Measurements from ENCODE around the gene NUP153. TPM values are rescaled to one million over a fixed set of nuclear protein-coding genes. Genes with fewer than 3 reads are reported as not detected.
A peak's percentile ranks its signal among the peaks of the same experiment; 100 is the strongest.

NUP153 gene
- total and polyA plus RNA-seq, 2 of the 8 experiments (the other 6 are each of a cell fraction or from before 2014, with no cell fraction given), result 47.0 to 84.8 TPM

DNA sequence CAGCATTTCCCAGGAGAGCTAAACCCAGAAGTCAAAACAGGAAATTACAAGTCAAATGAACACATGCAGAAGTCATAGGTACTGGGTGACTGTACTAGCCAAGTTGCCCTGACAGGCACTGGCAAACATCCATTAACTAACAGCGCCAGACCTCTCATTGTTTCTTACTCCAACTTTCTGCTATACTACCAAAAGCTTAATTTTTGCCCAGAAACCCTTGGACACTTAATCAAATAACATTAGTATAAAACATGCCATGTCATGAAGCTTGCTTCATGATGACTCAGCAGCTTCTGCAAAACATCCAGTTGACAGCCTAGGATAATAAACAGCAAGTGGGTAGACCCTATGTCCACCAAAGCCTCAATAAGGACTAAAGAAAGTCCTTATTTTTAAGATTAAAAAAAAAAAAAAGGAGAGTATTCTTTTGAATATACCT is 3.5 kb downstream of the NUP153 start:
- Histone ChIP-seq H4K91ac (replicated peaks; ENCODE audit: insufficient read length, low read length) (no peak overlapping the region), H3K14ac (ENCODE audit: insufficient read length) (no peak overlapping the region), H3K18ac (ENCODE audit: extremely low read depth, low read length) (no peak overlapping the region), H3K79me2 (ENCODE audit: control insufficient read depth in 1 of 2, insufficient read depth in 2 of 2, low read length in 2 of 2) (peaks cover 45 to 77% of the 10 kb centered on the region in 2 experiments), H2BK5ac (ENCODE audit: low read depth, low read length) (no peak overlapping the region), H3K23ac (ENCODE audit: insufficient read length) (no peak overlapping the region), H3K4me3 (ENCODE audit: extremely low read depth in 1 of 4, insufficient read depth in 2 of 4, low read depth in 3 of 4, low read length in 4 of 4) (no peak overlapping the region; a peak in 1 of 8 replicates), H3K27ac (ENCODE audit: low read depth, low read length) (no peak overlapping the region), H3K9me3 (ENCODE audit: insufficient read depth in 2 of 2, low read depth in 1 of 2, low read length in 1 of 2) (no peaks in the 10 kb centered on the region), H3K4ac (replicated peaks; ENCODE audit: insufficient read length, low read depth, low read length) (no peak overlapping the region), H3K27me3 (replicated peaks in 1 of 4; ENCODE audit: control insufficient read depth in 3 of 4, extremely low read depth in 1 of 4, insufficient read depth in 3 of 4, low read length in 3 of 4) (no peaks in the 10 kb centered on the region), H2BK120ac (replicated peaks; ENCODE audit: low read depth, low read length) (no peak overlapping the region), H3K4me2 (ENCODE audit: insufficient read depth in 1 of 2, low read depth in 2 of 2, low read length in 2 of 2) (peak overlapping the region in 1 of 2 experiments; percentile 18; a peak in 1 of 4 replicates), H3K36me3 (ENCODE audit: control insufficient read depth in 2 of 4, insufficient read depth in 4 of 4, low read length in 3 of 4) (no peaks in the 10 kb centered on the region; a peak in 1 of 8 replicates), H2BK15ac (ENCODE audit: low read length) (no peak overlapping the region), H3K4me1 (replicated peaks in 1 of 4; ENCODE audit: control insufficient read depth in 3 of 4, insufficient read depth in 4 of 4, low read length in 3 of 4) (peaks cover 0 to 6% (median 0%) of the 10 kb centered on the region in 4 experiments; a peak in 3 of 7 replicates), H2BK12ac (ENCODE audit: low read depth, low read length) (no peak overlapping the region), H4K8ac (ENCODE audit: extremely low read depth, insufficient read depth, low read length) (no peak overlapping the region), H2BK20ac (ENCODE audit: low read length) (no peak overlapping the region), H3K56ac (replicated peaks; ENCODE audit: insufficient read length, low read depth, low read length) (no peak overlapping the region), H2AFZ (ENCODE audit: low read length) (no peak overlapping the region), H4K20me1 (replicated peaks in 1 of 2; ENCODE audit: control insufficient read depth in 1 of 2, insufficient read depth in 2 of 2, low read length in 2 of 2) (peaks cover 7 to 11% of the 10 kb centered on the region in 2 experiments), H2AK5ac (ENCODE audit: low read depth, low read length) (no peak overlapping the region), H3K23me2 (ENCODE audit: low read depth, low read length) (no peaks in the 10 kb centered on the region), H3K9ac (replicated peaks in 1 of 4; ENCODE audit: extremely low read depth in 1 of 4, low read depth in 3 of 4, low read length in 3 of 4) (no peak overlapping the region), H4K5ac (ENCODE audit: insufficient read length, low read depth, low read length) (no peak overlapping the region), H3K79me1 (ENCODE audit: low read depth, low read length) (no peaks in the 10 kb centered on the region)
- TF ChIP-seq MAFK (IDR thresholded peaks at IDR 0.05; ENCODE audit: low read depth, low read length) (peak; percentile 81), BACH1 (IDR thresholded peaks at IDR 0.05; ENCODE audit: low read length) (peak; percentile 93), CBX8 (IDR thresholded peaks at IDR 0.05; ENCODE audit: borderline replicate concordance, low read depth, low read length) (no peak), HDAC2 (IDR thresholded peaks at IDR 0.05; ENCODE audit: borderline replicate concordance in 1 of 2, low read depth in 2 of 2, low read length in 2 of 2) (no peak)
- TF ChIP-seq, protein P1, sequence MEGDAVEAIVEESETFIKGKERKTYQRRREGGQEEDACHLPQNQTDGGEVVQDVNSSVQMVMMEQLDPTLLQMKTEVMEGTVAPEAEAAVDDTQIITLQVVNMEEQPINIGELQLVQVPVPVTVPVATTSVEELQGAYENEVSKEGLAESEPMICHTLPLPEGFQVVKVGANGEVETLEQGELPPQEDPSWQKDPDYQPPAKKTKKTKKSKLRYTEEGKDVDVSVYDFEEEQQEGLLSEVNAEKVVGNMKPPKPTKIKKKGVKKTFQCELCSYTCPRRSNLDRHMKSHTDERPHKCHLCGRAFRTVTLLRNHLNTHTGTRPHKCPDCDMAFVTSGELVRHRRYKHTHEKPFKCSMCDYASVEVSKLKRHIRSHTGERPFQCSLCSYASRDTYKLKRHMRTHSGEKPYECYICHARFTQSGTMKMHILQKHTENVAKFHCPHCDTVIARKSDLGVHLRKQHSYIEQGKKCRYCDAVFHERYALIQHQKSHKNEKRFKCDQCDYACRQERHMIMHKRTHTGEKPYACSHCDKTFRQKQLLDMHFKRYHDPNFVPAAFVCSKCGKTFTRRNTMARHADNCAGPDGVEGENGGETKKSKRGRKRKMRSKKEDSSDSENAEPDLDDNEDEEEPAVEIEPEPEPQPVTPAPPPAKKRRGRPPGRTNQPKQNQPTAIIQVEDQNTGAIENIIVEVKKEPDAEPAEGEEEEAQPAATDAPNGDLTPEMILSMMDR (IDR thresholded peaks at IDR 0.05; ENCODE audit: control extremely low read depth in 1 of 3, insufficient read depth in 1 of 3, low read depth in 1 of 3, low read length in 3 of 3), result no peak
- TF ChIP-seq, protein P2, sequence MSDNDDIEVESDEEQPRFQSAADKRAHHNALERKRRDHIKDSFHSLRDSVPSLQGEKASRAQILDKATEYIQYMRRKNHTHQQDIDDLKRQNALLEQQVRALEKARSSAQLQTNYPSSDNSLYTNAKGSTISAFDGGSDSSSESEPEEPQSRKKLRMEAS (IDR thresholded peaks at IDR 0.05), result no peak
- POLR2A ChIA-PET (ENCODE audit: partially characterized antibody), result interaction anchor here (0.7 to 2.0 kb wide), 3 partner anchors 12 to 24 kb away, joined by 3 to 5 read pairs (median 5); no protein-coding TSS in a partner anchor
- WGBS, 2 experiments (ENCODE audit: extremely low coverage in 1 of 2, insufficient coverage in 1 of 2, insufficient read length in 1 of 2, insufficient replicate concordance in 2 of 2, low coverage in 1 of 2, low lambda C conversion rate in 2 of 2, missing lambda C conversion rate in 1 of 2), result 89% methylated on average over 1 of the region's 1 CpG; no CpG with 5 or more reads in 1 of the 2 experiments
- DNase-seq (ENCODE audit: low read depth in 1 of 2, low spot score in 2 of 2), result no peak
- no peak for FAIRE-seq
- CTCF ChIA-PET (ENCODE audit: partially characterized antibody), result interaction anchor here (0.6 to 2.8 kb wide), 10 partner anchors 12 to 244 kb away, joined by 3 to 16 read pairs (median 3); no protein-coding TSS in a partner anchor
